ENCODE data around the gene ERBB3. TPM values are rescaled to one million over a fixed set of nuclear protein-coding genes. Genes with fewer than 3 reads are reported as not detected.
A peak's percentile ranks its signal among the peaks of the same experiment; 100 is the strongest.

ERBB3 gene
- total RNA-seq, 1 experiment from 2014 or later, result 56.5 TPM

- no peak overlapping the region for H4K91ac ChIP-seq (ENCODE audit: insufficient read length, low read depth, low read length)
- H3K27me3 Mint-ChIP-seq (ENCODE audit: low read depth), result peaks cover 2% of the 10 kb centered on the region; the same call in 1 of the 2 replicates
- no peaks in the 10 kb centered on the region for H4K20me1 ChIP-seq (ENCODE audit: control insufficient read depth, insufficient read depth, insufficient read length)
- H3K9me3 ChIP-seq (ENCODE audit: control insufficient read depth, low read depth, low read length), result no peaks in the 10 kb centered on the region
- no peak overlapping the region for H2BK20ac ChIP-seq (ENCODE audit: low read depth, low read length, poor library complexity, severe bottlenecking)
- H2AFZ ChIP-seq (ENCODE audit: low read length), result no peak overlapping the region
- no peak overlapping the region for H2BK5ac ChIP-seq (ENCODE audit: insufficient read length, low read length)
- WGBS (ENCODE audit: extremely low coverage, insufficient read length, low lambda C conversion rate), result no CpG with 5 or more reads among the region's 1 CpG
- no peak overlapping the region for H3K18ac ChIP-seq (ENCODE audit: insufficient read length, low read depth, low read length)
- no peak overlapping the region for H2BK12ac ChIP-seq (ENCODE audit: insufficient read length, low read depth, low read length)
- peaks cover 3 to 7% of the 10 kb centered on the region in 2 experiments; a peak in 2 of 5 replicates for H3K9me3 Mint-ChIP-seq
- H3K4me3 Mint-ChIP-seq, result no peak overlapping the region
- H3T11ph ChIP-seq (ENCODE audit: low read length), result no peak overlapping the region
- no peak overlapping the region for H3K23ac ChIP-seq (ENCODE audit: insufficient read length, low read depth, low read length)
- H3K27ac Mint-ChIP-seq, result peak overlapping the region in 1 of 3 experiments; percentile 12; a peak in 1 of 7 replicates
- H3K27me3 ChIP-seq (ENCODE audit: insufficient read depth, low read length), result no peaks in the 10 kb centered on the region
- H3K79me2 ChIP-seq (ENCODE audit: insufficient read depth, low read length), result peaks cover 3% of the 10 kb centered on the region; the same call in 1 of the 2 replicates
- no peak overlapping the region for H3K4me2 ChIP-seq (ENCODE audit: insufficient read depth, insufficient read length, low read length)
- H3K36me3 Mint-ChIP-seq (ENCODE audit: insufficient read depth in 1 of 3, low read depth in 3 of 3), result peaks cover 60 to 69% (median 63%) of the 10 kb centered on the region in 3 experiments
- no peaks in the 10 kb centered on the region for H3K79me1 ChIP-seq (ENCODE audit: insufficient read depth, low read depth, low read length, poor library complexity, severe bottlenecking)
- no peak overlapping the region for H2AK5ac ChIP-seq (ENCODE audit: insufficient read length, low read length)
- H3K27ac ChIP-seq (ENCODE audit: insufficient read length, low read depth, low read length), result no peak overlapping the region
- H3K56ac ChIP-seq (ENCODE audit: insufficient read length, low read depth, low read length), result no peak overlapping the region
- H3K9ac ChIP-seq (ENCODE audit: extremely low read depth, insufficient read length, low read length), result no peak overlapping the region
- no peak overlapping the region for H3K14ac ChIP-seq (ENCODE audit: insufficient read depth, low read length)
- H2BK15ac ChIP-seq (ENCODE audit: low read depth, low read length), result no peak overlapping the region
- H4K8ac ChIP-seq (replicated peaks; ENCODE audit: insufficient read length, low read depth, low read length), result no peak overlapping the region
- H3K4me1 ChIP-seq (ENCODE audit: insufficient read depth, low read length), result no peaks in the 10 kb centered on the region; the same call in 1 of the 2 replicates
- TF ChIP-seq CTCF (conservative IDR thresholded peaks at IDR 0.05), result no peak
- no peak overlapping the region for H3K4ac ChIP-seq (ENCODE audit: low read depth, low read length)
- H2BK120ac ChIP-seq (ENCODE audit: low read depth, low read length, poor library complexity, severe bottlenecking), result no peak overlapping the region
- peaks cover 15% of the 10 kb centered on the region in 2 experiments for H3K4me1 Mint-ChIP-seq
- no peak for DNase-seq
- H3K23me2 ChIP-seq (ENCODE audit: insufficient read length, low read depth, low read length, poor library complexity, severe bottlenecking), result peaks cover 8% of the 10 kb centered on the region
- H4K5ac ChIP-seq (ENCODE audit: insufficient read length, low read depth, low read length), result no peak overlapping the region
These were observed 34.1 kb downstream of the ERBB3 start for GRCh38 chr12:56114084-56114483.
